Measurements from ENCODE around the gene PPP1R27.

GRCh38 chr17:81870981-81871386, 36.1 kb upstream of the PPP1R27 start, which contains the start of gene ARHGDIA:
- TF ChIP-seq CTCF (conservative IDR thresholded peaks at IDR 0.05; ENCODE audit: low read depth, low read length) (no peak), EZH2 (IDR thresholded peaks at IDR 0.05; ENCODE audit: borderline replicate concordance, low read depth, low read length, poor library complexity, severe bottlenecking) (no peak)
